ENCODE data around the gene CAPSL.
A peak's percentile ranks its signal among the peaks of the same experiment; 100 is the strongest.
"Not testable (repeated sequence)": the region's sequence is repeated elsewhere in the genome, so short reads cannot be mapped to it uniquely, and the experiment has no call there.

CAPSL gene

DNA sequence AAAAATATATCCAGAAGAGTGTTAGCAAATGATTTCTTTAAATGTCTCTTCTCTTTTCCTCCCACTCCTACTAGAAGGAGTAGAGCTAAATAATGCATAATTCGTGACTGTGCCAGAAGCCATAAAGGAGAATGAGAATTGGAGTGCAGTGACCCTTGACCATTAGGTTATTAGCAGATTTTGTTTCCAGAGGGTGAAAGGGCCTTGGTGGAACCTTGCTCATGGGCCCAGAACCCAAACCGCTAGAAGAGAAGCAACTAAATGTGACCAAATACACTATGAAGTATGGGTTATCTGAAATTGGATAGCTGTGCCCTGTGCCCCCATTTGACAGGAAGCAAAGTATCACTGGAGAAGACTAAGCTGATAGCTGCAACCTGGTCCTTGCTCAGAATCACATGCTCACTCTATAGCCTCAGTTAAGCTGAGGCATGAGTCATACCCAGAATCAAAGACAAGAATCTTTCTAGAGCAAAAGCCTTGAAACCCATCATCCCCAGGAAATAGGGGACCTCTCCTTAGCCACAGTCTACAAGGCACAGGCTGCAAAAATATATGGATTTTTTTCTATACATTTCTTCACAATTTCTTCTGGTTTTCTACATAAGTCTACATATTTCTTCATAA lies 36.3 kb downstream of the CAPSL start:
- Mint-ChIP-seq H3K27ac (ENCODE audit: low read depth) (peak overlapping the region; percentile 27), H3K36me3 (ENCODE audit: insufficient read depth) (no peaks in the 10 kb centered on the region), H3K4me1 (peaks cover 46% of the 10 kb centered on the region), H3K27me3 (no peaks in the 10 kb centered on the region), H3K4me3 (no peak overlapping the region), H3K9me3 (no peaks in the 10 kb centered on the region)
- DNase-seq (ENCODE audit: low spot score in 2 of 2) (no peak), ATAC-seq (replicated peaks; ENCODE audit: extremely low read depth, poor library complexity, severe bottlenecking) (peak; percentile 66)

DNA sequence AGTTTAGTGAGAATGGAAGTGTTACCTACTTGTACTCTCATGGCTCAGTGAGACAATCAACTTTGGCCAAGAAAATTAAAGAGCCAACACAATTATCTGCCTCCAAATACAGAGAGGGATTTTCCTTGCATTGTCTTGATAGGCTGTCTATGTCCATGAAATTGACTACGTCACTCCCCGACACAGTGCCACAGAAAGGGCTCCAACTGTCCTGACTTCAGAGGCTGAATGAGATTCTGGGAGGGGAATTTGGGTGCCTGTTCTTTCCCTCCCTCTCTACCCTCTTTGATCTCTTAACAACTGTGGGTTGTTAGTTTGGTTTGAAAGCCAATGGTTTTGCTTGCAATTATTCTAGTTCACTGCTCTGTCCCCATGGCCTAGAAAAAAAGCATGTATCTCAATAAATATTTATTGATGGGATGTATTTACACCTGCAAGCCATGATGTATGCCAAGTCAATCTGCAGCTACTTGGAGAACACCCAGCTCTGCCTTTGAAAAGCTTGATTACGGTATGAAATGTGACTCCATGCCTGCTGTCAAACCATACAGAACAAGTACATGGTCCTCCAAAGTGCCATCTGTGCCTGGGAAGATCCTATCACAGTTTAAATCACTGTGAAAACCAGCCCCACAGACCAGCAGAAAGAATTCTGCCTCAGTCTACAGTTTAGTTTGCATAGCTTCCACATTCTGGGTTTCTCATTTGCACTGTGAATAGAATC lies 37.3 kb downstream of the CAPSL start:
- DNase-seq (ENCODE audit: low spot score in 2 of 2) (no peak), ATAC-seq (replicated peaks; ENCODE audit: extremely low read depth, poor library complexity, severe bottlenecking) (no peak)
- H3K27ac Mint-ChIP-seq (ENCODE audit: low read depth), result peak overlapping the region; percentile 81
- H3K27me3 Mint-ChIP-seq, result no peaks in the 10 kb centered on the region
- no peaks in the 10 kb centered on the region for H3K36me3 Mint-ChIP-seq (ENCODE audit: insufficient read depth)
- H3K4me3 Mint-ChIP-seq, result no peak overlapping the region
- no peaks in the 10 kb centered on the region for H3K9me3 Mint-ChIP-seq
- peaks cover 46% of the 10 kb centered on the region for H3K4me1 Mint-ChIP-seq

DNA sequence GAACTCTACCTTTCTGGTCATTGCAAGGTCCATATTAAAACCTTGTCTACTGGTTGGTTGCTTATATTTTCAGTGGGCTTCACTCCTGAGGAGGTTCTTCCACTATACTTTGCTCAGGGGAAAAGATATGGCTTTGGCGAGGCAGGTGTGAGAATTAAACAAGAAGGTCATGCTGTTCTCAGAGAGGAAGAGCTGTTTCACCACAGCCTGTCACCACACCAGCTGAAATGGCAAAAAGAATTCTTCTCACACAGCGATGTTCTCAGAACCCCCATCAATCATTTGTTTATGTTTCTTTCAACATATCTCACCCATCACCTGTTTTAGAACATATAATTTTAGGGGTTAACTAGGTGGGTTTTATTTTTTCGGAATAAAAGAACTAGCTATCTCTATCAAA lies 38.6 kb downstream of the CAPSL start:
- ATAC-seq (replicated peaks; ENCODE audit: extremely low read depth, poor library complexity, severe bottlenecking), result no peak
- Mint-ChIP-seq H3K36me3 (ENCODE audit: insufficient read depth) (no peaks in the 10 kb centered on the region), H3K27ac (ENCODE audit: low read depth) (peak overlapping the region; percentile 81), H3K4me3 (peak overlapping the region; percentile 32), H3K27me3 (no peaks in the 10 kb centered on the region), H3K4me1 (peaks cover 36% of the 10 kb centered on the region), H3K9me3 (no peaks in the 10 kb centered on the region)
- DNase-seq (ENCODE audit: low spot score in 2 of 2), result no peak

DNA sequence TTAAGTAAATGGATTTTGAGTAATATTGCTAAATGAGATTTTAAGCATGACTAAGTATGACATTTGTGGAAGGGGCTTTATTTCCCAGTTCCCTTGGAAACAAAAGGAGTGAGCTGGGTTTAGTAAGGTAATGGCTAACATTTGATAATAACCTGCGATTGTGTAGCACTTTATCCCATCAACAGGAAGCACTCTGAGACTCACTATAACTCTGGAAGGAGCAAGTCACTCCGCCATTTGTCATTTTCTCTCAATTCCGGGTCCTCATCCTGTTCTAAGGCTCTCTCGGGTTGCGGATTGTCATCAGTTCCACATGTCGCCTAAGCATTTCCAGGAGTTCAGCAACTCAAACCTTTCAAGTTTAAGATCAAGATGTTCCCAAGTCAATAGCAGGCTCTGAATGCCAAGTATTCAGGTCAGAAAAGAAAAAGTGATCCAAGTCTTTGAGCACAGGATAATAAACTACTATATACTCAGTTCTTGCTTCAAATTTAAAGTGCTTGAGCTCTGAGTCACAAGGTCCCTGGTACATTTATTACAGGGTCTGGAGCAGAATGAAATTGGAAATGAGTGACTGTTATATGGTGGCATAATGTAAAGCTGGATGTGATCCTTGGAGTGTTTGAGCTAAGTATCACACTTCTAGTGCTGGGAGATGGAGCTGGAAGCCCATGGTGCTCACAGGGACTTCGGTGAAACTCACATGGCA lies 39.3 kb downstream of the CAPSL start:
- DNase-seq (ENCODE audit: low spot score in 2 of 2) (no peak), ATAC-seq (replicated peaks; ENCODE audit: extremely low read depth, poor library complexity, severe bottlenecking) (no peak)
- peaks cover 30% of the 10 kb centered on the region for H3K4me1 Mint-ChIP-seq
- H3K36me3 Mint-ChIP-seq (ENCODE audit: insufficient read depth), result no peaks in the 10 kb centered on the region
- no peaks in the 10 kb centered on the region for H3K9me3 Mint-ChIP-seq
- peak overlapping the region; percentile 32 for H3K4me3 Mint-ChIP-seq
- peak overlapping the region; percentile 81 for H3K27ac Mint-ChIP-seq (ENCODE audit: low read depth)
- H3K27me3 Mint-ChIP-seq, result no peaks in the 10 kb centered on the region

DNA sequence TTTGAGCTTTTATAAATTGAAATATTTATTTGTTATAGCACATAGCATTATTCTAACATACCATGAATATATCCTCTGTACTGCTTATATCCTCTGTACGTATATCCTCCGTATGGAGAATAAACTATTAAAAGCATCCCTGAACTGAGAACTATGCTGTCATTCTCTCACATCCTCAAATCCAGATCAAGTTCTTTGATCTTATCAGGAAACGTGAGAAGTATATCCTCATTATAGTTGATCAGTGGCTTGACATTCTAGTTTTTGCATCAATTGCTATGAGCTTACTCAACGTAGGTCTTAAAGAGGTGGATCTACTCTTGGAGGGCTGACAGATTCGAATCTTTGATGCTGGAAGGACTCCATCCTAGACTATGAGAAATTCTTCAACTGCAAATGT lies 44.3 kb downstream of the CAPSL start:
- Mint-ChIP-seq H3K36me3 (ENCODE audit: insufficient read depth) (no peaks in the 10 kb centered on the region), H3K27ac (ENCODE audit: low read depth) (no peak overlapping the region), H3K4me1 (peaks cover 3% of the 10 kb centered on the region), H3K9me3 (no peaks in the 10 kb centered on the region), H3K4me3 (no peak overlapping the region), H3K27me3 (no peaks in the 10 kb centered on the region)
- DNase-seq (ENCODE audit: low spot score in 2 of 2) (no peak), ATAC-seq (replicated peaks; ENCODE audit: extremely low read depth, poor library complexity, severe bottlenecking) (no peak)

DNA sequence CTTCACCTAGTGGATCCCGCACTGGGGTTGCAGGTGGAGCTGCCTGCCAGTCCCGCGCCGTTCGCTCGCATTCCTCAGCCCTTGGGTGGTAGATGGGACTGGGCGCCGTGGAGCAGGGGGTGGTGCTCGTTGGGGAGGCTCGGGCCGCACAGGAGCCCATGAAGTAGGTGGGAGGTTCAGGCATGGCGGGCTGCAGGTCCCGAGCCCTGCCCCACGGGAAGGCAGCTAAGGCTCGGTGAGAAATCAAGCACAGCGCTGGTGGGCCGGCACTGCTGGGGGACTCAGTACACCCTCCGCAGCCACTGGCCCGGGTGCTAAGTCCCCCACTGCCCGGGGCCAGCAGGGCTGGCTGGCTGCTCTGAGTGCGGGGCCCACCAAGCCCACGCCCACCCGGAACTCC lies 45.6 kb downstream of the CAPSL start:
- DNase-seq (ENCODE audit: low spot score in 2 of 2); H3K4me1 Mint-ChIP-seq; H3K27ac Mint-ChIP-seq (ENCODE audit: low read depth); H3K36me3 Mint-ChIP-seq (ENCODE audit: insufficient read depth); H3K27me3 Mint-ChIP-seq; ATAC-seq (replicated peaks; ENCODE audit: extremely low read depth, poor library complexity, severe bottlenecking); H3K9me3 Mint-ChIP-seq; H3K4me3 Mint-ChIP-seq: not testable (repeated sequence)

DNA sequence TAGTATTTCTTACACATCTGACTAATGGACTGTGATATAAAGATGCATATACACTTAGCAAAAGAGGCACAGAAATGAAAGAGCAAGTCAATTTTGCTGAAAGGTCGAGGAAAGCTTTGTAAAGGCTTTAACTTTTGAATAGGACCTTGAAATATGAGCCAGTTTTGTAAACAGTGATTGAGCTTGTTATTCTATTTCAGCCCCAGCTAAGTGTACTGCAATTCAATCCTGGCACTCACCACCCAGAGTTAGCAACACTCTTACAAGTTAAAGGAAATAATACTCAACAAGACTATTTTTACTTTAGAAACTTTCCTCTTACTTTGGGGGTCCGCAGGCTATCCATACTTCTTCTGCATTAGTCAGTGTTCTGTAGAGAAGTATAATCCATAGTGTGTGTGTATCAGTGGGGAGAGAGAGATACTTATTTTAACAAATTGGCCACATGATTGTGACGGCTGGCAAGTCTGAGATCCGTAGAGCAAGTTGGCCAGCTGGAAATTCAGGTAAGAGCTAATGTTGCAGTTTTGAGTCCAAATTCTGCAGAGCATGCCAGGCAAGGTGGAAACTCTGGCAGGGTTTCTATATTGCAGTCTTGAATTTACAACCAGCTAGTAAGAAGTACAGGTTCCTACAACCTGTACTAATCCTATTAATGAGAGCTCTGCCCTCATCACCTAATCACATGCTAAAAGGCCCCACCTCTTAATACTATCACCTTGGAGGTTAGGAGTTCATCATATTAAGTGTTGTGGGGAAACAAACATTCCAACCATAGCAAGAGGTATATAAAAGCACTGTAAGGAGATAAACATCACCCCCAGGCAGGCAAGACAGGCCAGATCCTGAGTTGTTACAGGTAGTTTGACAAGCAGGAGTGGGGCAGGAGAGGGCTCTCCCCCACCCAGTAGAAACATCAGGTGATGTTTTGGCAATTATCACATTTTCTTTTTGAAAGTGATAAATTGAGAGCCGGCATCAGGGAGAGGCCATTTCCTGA lies 48.1 kb downstream of the CAPSL start:
- no peak for ATAC-seq (replicated peaks; ENCODE audit: extremely low read depth, poor library complexity, severe bottlenecking)
- Mint-ChIP-seq H3K36me3 (ENCODE audit: insufficient read depth) (no peaks in the 10 kb centered on the region), H3K27me3 (no peaks in the 10 kb centered on the region), H3K27ac (ENCODE audit: low read depth) (no peak overlapping the region), H3K4me3 (no peak overlapping the region), H3K4me1 (no peaks in the 10 kb centered on the region), H3K9me3 (no peaks in the 10 kb centered on the region)
- no peak for DNase-seq (ENCODE audit: low spot score in 2 of 2)

DNA sequence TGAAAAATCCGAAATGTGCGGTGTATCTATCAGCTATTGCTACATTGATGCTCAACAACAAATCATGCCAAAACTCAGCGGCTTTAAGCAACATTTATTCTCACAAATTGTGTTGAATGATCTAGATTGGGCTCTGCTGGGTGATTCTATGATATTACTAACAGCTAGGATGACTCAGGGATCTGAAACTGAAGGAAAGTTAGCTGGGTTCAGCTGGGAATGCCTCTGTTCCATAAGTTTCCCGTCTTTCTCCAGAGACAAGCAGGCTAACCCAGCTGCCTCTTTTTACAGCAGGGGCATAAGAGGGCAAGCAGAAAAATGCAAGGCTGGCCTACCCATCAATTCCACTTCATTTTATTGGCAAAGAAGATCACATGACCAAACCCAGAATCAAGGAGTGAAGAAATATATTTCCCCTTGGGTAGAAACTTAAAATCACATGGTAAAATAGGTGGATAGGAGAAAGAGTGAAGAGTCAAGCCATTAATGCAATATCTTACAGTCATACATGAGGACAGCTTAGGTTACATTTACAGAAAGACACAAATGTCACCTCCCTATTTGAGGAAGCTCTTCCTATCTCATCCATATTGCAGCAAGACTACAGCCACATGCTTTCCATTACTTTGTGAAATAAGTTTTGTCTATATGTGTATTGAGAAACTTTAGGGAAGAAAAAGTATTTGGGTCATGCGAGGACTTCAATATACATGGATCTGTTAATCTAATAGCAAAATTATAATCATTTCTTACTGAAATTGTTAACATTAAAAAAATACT lies 50.9 kb downstream of the CAPSL start:
- no peak overlapping the region for H3K4me3 Mint-ChIP-seq
- no peaks in the 10 kb centered on the region for H3K27me3 Mint-ChIP-seq
- no peak for ATAC-seq (replicated peaks; ENCODE audit: extremely low read depth, poor library complexity, severe bottlenecking)
- no peak for DNase-seq (ENCODE audit: low spot score in 2 of 2)
- no peaks in the 10 kb centered on the region for H3K36me3 Mint-ChIP-seq (ENCODE audit: insufficient read depth)
- no peak overlapping the region for H3K27ac Mint-ChIP-seq (ENCODE audit: low read depth)
- peaks cover 20% of the 10 kb centered on the region for H3K4me1 Mint-ChIP-seq
- H3K9me3 Mint-ChIP-seq, result no peaks in the 10 kb centered on the region

DNA sequence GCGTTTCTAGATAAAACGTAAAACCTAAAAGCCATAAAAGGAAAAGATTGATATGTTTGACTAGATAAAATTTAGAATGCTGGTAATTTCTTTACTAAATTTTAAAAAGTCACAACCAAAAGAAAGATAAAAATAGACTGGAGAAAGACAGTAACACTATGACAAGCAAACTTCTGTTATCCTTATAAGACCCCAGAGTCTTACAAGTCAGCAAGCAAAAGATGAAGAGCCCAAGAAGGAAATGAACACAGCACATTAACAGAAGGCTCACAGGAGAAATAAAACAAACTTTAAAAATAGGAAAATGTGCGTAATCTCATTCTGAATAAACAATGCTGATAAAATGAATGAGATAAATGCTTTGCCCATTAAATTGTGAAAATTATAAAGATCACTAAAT lies 52.0 kb downstream of the CAPSL start:
- Mint-ChIP-seq H3K36me3 (ENCODE audit: insufficient read depth) (peaks cover 1% of the 10 kb centered on the region), H3K4me1 (peaks cover 30% of the 10 kb centered on the region), H3K27me3 (no peaks in the 10 kb centered on the region), H3K4me3 (no peak overlapping the region), H3K9me3 (peaks cover 4% of the 10 kb centered on the region), H3K27ac (ENCODE audit: low read depth) (no peak overlapping the region)
- ATAC-seq (replicated peaks; ENCODE audit: extremely low read depth, poor library complexity, severe bottlenecking), result no peak
- DNase-seq (ENCODE audit: low spot score in 2 of 2), result no peak

DNA sequence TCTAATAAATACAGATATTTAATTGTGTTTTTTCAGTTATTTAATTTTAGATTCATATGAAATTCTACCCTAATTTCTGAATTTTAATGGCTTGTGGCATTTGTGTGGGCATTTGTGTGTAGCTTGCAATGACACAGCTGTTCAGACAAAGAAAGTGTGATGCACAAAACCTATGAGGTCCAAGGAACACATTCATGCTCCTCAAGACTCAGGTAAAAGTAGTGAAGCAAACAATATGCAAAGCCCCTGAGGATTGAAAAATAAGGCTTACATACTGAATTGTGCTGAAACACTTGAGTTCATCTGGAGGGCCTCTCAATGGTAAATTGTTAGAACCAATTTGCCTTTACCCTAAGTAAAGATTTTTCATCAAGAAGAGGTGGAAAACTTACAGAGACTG lies 53.6 kb downstream of the CAPSL start:
- H3K27me3 Mint-ChIP-seq, result no peaks in the 10 kb centered on the region
- H3K9me3 Mint-ChIP-seq, result peaks cover 4% of the 10 kb centered on the region
- no peak for ATAC-seq (replicated peaks; ENCODE audit: extremely low read depth, poor library complexity, severe bottlenecking)
- peaks cover 41% of the 10 kb centered on the region for H3K4me1 Mint-ChIP-seq
- no peak overlapping the region for H3K4me3 Mint-ChIP-seq
- peaks cover 5% of the 10 kb centered on the region for H3K36me3 Mint-ChIP-seq (ENCODE audit: insufficient read depth)
- DNase-seq (ENCODE audit: low spot score in 2 of 2), result no peak
- H3K27ac Mint-ChIP-seq (ENCODE audit: low read depth), result no peak overlapping the region

DNA sequence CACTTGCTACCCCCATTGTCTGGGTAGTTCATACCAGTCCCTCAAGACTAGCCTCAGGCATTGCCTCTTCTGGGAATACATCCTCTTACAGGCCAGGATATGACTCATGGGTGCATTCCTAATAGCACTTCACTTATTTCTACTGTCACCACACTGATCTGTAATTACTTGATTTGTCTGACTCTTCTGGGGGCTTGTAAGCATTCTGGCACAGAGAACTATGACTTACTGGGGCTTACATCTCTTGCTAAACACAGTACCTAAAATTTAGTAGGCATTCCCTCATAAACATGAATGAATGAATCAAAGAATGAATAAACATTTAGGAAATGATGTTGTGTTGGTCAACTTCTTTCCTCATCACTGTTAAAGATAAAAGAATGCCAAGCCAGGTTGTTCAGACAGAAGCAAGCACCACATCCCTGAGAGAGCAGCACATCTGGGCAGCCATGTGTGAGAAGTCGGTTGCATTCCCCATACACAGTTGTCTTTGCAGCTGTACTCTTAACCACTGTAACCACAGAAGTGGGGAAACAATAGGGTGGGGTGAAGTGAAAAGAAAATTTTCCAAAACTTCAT lies 54.1 kb downstream of the CAPSL start:
- Mint-ChIP-seq H3K4me3 (no peak overlapping the region), H3K9me3 (peaks cover 4% of the 10 kb centered on the region), H3K27me3 (no peaks in the 10 kb centered on the region), H3K36me3 (ENCODE audit: insufficient read depth) (peaks cover 5% of the 10 kb centered on the region), H3K4me1 (peaks cover 46% of the 10 kb centered on the region), H3K27ac (ENCODE audit: low read depth) (peak overlapping the region; percentile 47)
- DNase-seq (ENCODE audit: low spot score in 2 of 2) (no peak), ATAC-seq (replicated peaks; ENCODE audit: extremely low read depth, poor library complexity, severe bottlenecking) (peak; percentile 66)
